Large intestine (tissue), 3 donors: ENCODE results near the gene CYSLTR2. TPM values are rescaled to one million over a fixed set of nuclear protein-coding genes. Genes with fewer than 3 reads are reported as not detected.

Source experiments
- DNase-seq, 2 donors: peaks; one replicate each; pipeline versions ENCODE4 v3.0.0 to v3.0.0-alpha.2; 2013
- H3K27ac ChIP-seq: one replicate; pipeline ENCODE4 v1.5.1; 2013; ENCODE audit warnings: low read length
- H3K27me3 ChIP-seq: 2 replicates; pipeline ENCODE4 v1.6.1; 2013; ENCODE audit warnings: low read length; ENCODE audit not compliant: control insufficient read depth, insufficient read depth
- H3K36me3 ChIP-seq: 2 replicates; pipeline ENCODE4 v1.6.1; 2013; ENCODE audit warnings: low read length; ENCODE audit not compliant: control insufficient read depth, insufficient read depth
- H3K4me1 ChIP-seq: one replicate; pipeline ENCODE4 v1.6.1; 2013; ENCODE audit warnings: low read length; ENCODE audit not compliant: control insufficient read depth, insufficient read depth
- H3K4me3 ChIP-seq: one replicate; pipeline ENCODE4 v1.5.1; 2013; ENCODE audit warnings: low read length
- H3K9me3 ChIP-seq: one replicate; pipeline ENCODE4 v1.6.1; 2013; ENCODE audit warnings: mild to moderate bottlenecking, low read depth, low read length, moderate library complexity; ENCODE audit not compliant: control insufficient read depth
- WGBS: methylation state at CpG from one replicate; pipeline ENCODE4 v1.1.5; 2013; ENCODE audit warnings: low lambda C conversion rate; ENCODE audit not compliant: insufficient coverage; 5-methylcytosine and 5-hydroxymethylcytosine counted together
- polyA plus RNA-seq: library from polyadenylated mRNA; unstranded; fragments of 120-200 nt; gene quantifications from one replicate; pipeline ENCODE4 v1.2.1, GENCODE V29; 2013

Gene CYSLTR2
- polyA plus RNA-seq, 1 donor = 3.5 TPM

GRCh38 chr13:48629277-48629676, 24.5 kb upstream of the CYSLTR2 start:
- Histone ChIP-seq H3K9me3 (no peaks in the 10 kb centered on the region), H3K4me3 (no peak overlapping the region), H3K27me3 (no peaks in the 10 kb centered on the region), H3K36me3 (no peaks in the 10 kb centered on the region), H3K27ac (peak overlapping the region; percentile 74), H3K4me1 (peaks cover 48% of the 10 kb centered on the region)
- WGBS = no CpG with 5 or more reads among the region's 4 CpGs
- peak; percentile 75 to 90 for DNase-seq

- Histone ChIP-seq H3K27me3 (no peaks in the 10 kb centered on the region), H3K36me3 (no peaks in the 10 kb centered on the region), H3K9me3 (peaks cover 4% of the 10 kb centered on the region), H3K27ac (peak overlapping the region; percentile 74), H3K4me1 (peaks cover 40% of the 10 kb centered on the region), H3K4me3 (no peak overlapping the region)
- no CpG with 5 or more reads among the region's 1 CpG for WGBS
- DNase-seq = no peak
Observed at GRCh38 chr13:48630291-48630690, 23.4 kb upstream of the CYSLTR2 start.

GRCh38 chr13:48630773-48631172, 23.0 kb upstream of the CYSLTR2 start:
- Histone ChIP-seq H3K4me1 (peaks cover 35% of the 10 kb centered on the region), H3K36me3 (no peaks in the 10 kb centered on the region), H3K27ac (no peak overlapping the region), H3K27me3 (no peaks in the 10 kb centered on the region), H3K4me3 (no peak overlapping the region), H3K9me3 (peaks cover 5% of the 10 kb centered on the region)
- 100% methylated on average over 1 of the region's 4 CpGs for WGBS
- DNase-seq = no peak

- Histone ChIP-seq H3K4me3 (no peak overlapping the region), H3K27me3 (no peaks in the 10 kb centered on the region), H3K36me3 (no peaks in the 10 kb centered on the region), H3K4me1 (peaks cover 31% of the 10 kb centered on the region), H3K9me3 (peaks cover 5% of the 10 kb centered on the region), H3K27ac (no peak overlapping the region)
- DNase-seq = no peak
- no CpG with 5 or more reads among the region's 1 CpG for whole genome bisulfite sequencing
Observed at GRCh38 chr13:48631441-48631840, 22.3 kb upstream of the CYSLTR2 start.

GRCh38 chr13:48633700-48634099, 20.0 kb upstream of the CYSLTR2 start:
- WGBS = no CpG with 5 or more reads among the region's 3 CpGs

GRCh38 chr13:48634636-48635035, 19.1 kb upstream of the CYSLTR2 start:
- peaks cover 7% of the 10 kb centered on the region for H3K4me1 ChIP-seq
- DNase-seq = no peak
- peaks cover 7% of the 10 kb centered on the region for H3K9me3 ChIP-seq
- H3K36me3 ChIP-seq = no peaks in the 10 kb centered on the region
- no peaks in the 10 kb centered on the region for H3K27me3 ChIP-seq
- H3K27ac ChIP-seq = no peak overlapping the region
- H3K4me3 ChIP-seq = no peak overlapping the region

More at GRCh38 chr13:48633700-48634099, 20.0 kb upstream of the CYSLTR2 start:
- DNase-seq = no peak
- H3K9me3 ChIP-seq = peaks cover 7% of the 10 kb centered on the region
- no peaks in the 10 kb centered on the region for H3K27me3 ChIP-seq
- H3K27ac ChIP-seq = no peak overlapping the region
- H3K4me1 ChIP-seq = peaks cover 13% of the 10 kb centered on the region
- no peaks in the 10 kb centered on the region for H3K36me3 ChIP-seq
- H3K4me3 ChIP-seq = no peak overlapping the region

- Histone ChIP-seq H3K27me3 (no peaks in the 10 kb centered on the region), H3K4me3 (no peak overlapping the region), H3K36me3 (no peaks in the 10 kb centered on the region), H3K9me3 (peaks cover 7% of the 10 kb centered on the region), H3K27ac (no peak overlapping the region), H3K4me1 (no peaks in the 10 kb centered on the region)
- no peak for DNase-seq
Observed at GRCh38 chr13:48635478-48635877, 18.3 kb upstream of the CYSLTR2 start.

- no peak overlapping the region for H3K27ac ChIP-seq
- H3K9me3 ChIP-seq = peaks cover 7% of the 10 kb centered on the region
- H3K27me3 ChIP-seq = no peaks in the 10 kb centered on the region
- H3K36me3 ChIP-seq = no peaks in the 10 kb centered on the region
- H3K4me3 ChIP-seq = no peak overlapping the region
- no peak for DNase-seq
- no peaks in the 10 kb centered on the region for H3K4me1 ChIP-seq
Observed at GRCh38 chr13:48636550-48636949, 17.2 kb upstream of the CYSLTR2 start.

GRCh38 chr13:48637601-48638000, 16.1 kb upstream of the CYSLTR2 start:
- peak in 1 of 2 donors; percentile 20 for DNase-seq
- H3K27ac ChIP-seq = no peak overlapping the region

GRCh38 chr13:48640767-48641166, 13.0 kb upstream of the CYSLTR2 start:
- no peaks in the 10 kb centered on the region for H3K36me3 ChIP-seq
- H3K4me1 ChIP-seq = no peaks in the 10 kb centered on the region
- DNase-seq = no peak
- 90% methylated on average over 3 of the region's 7 CpGs for WGBS
- peaks cover 3% of the 10 kb centered on the region for H3K9me3 ChIP-seq
- H3K27ac ChIP-seq = no peak overlapping the region
- no peaks in the 10 kb centered on the region for H3K27me3 ChIP-seq
- H3K4me3 ChIP-seq = no peak overlapping the region

More at GRCh38 chr13:48637601-48638000, 16.1 kb upstream of the CYSLTR2 start:
- WGBS = 50% methylated on average over 1 of the region's 2 CpGs
- peaks cover 7% of the 10 kb centered on the region for H3K9me3 ChIP-seq
- no peaks in the 10 kb centered on the region for H3K4me1 ChIP-seq
- no peak overlapping the region for H3K4me3 ChIP-seq
- no peaks in the 10 kb centered on the region for H3K36me3 ChIP-seq
- H3K27me3 ChIP-seq = no peaks in the 10 kb centered on the region

GRCh38 chr13:48641404-48641803, 12.3 kb upstream of the CYSLTR2 start:
- Histone ChIP-seq H3K27ac (no peak overlapping the region), H3K4me1 (no peaks in the 10 kb centered on the region), H3K9me3 (peaks cover 3% of the 10 kb centered on the region), H3K27me3 (no peaks in the 10 kb centered on the region), H3K4me3 (no peak overlapping the region), H3K36me3 (no peaks in the 10 kb centered on the region)
- WGBS = 100% methylated on average over 1 of the region's 2 CpGs
- no peak for DNase-seq
